MM.1S (cell line): ENCODE measurements around the gene MOSPD3.
"Not testable (repeated sequence)": the region's sequence is repeated elsewhere in the genome, so short reads cannot be mapped to it uniquely, and the experiment has no call there.

Source experiments
- DNase-seq: peaks from one replicate; pipeline ENCODE4 v3.0.0-alpha.2; 2015
- H2AFZ ChIP-seq: fragments of 300-600 bp; sonication (generic); 2 replicates; pipeline ENCODE4 v1.6.0; 2016; ENCODE audit warnings: antibody characterized with exemption, low read length
- H3F3A ChIP-seq: fragments of 300-600 bp; sonication (generic); 2 replicates; pipeline ENCODE4 v1.6.1; 2016; ENCODE audit warnings: mild to moderate bottlenecking, antibody characterized with exemption, low read length, moderate library complexity, mixed read lengths; ENCODE audit not compliant: insufficient read depth
- H3K27ac ChIP-seq: fragments of 300-600 bp; sonication (generic); 2 replicates; pipeline ENCODE4 v1.5.1; 2016; ENCODE audit warnings: mild to moderate bottlenecking, low read length
- H3K27me3 ChIP-seq: fragments of 300-600 bp; sonication (generic); replicated peaks from 2 replicates; pipeline ENCODE4 v1.6.0; 2016; ENCODE audit warnings: low read length; ENCODE audit not compliant: insufficient read depth
- H3K36me3 ChIP-seq: fragments of 300-600 bp; sonication (generic); replicated peaks from 2 replicates; pipeline ENCODE4 v1.6.1; 2016; ENCODE audit warnings: mild to moderate bottlenecking, low read length, mixed read lengths; ENCODE audit not compliant: insufficient read depth
- H3K4me1 ChIP-seq: fragments of 300-600 bp; sonication (generic); 2 replicates; pipeline ENCODE4 v1.6.1; 2016; ENCODE audit warnings: low read length, mixed read lengths
- H3K4me2 ChIP-seq: fragments of 300-600 bp; sonication (generic); 2 replicates; pipeline ENCODE4 v1.6.0; 2016; ENCODE audit warnings: low read depth, low read length
- H3K4me3 ChIP-seq: fragments of 300-600 bp; sonication (generic); 2 replicates; pipeline ENCODE4 v1.5.1; 2016; ENCODE audit warnings: low read length, mixed read lengths
- H3K79me2 ChIP-seq: fragments of 300-600 bp; sonication (generic); 2 replicates; pipeline ENCODE4 v1.6.1; 2016; ENCODE audit warnings: mixed run types, low read length, mixed read lengths
- H3K9ac ChIP-seq: fragments of 300-600 bp; sonication (generic); 2 replicates; pipeline ENCODE4 v1.6.1; 2016; ENCODE audit warnings: low read length, mixed read lengths
- H3K9me2 ChIP-seq: fragments of 300-600 bp; sonication (generic); replicated peaks from 2 replicates; pipeline ENCODE4 v1.6.1; 2016; ENCODE audit warnings: mild to moderate bottlenecking, low read length, mixed read lengths; ENCODE audit not compliant: insufficient read depth
- H3K9me3 ChIP-seq: fragments of 300-600 bp; sonication (generic); replicated peaks from 2 replicates; pipeline ENCODE4 v1.6.1; 2016; ENCODE audit warnings: mild to moderate bottlenecking, low read length, mixed read lengths; ENCODE audit not compliant: insufficient read depth
- H4K20me1 ChIP-seq: fragments of 300-600 bp; sonication (generic); 2 replicates; pipeline ENCODE4 v1.6.1; 2016; ENCODE audit warnings: mild to moderate bottlenecking, low read length, moderate library complexity, mixed read lengths; ENCODE audit not compliant: insufficient read depth
- EZH2 ChIP-seq: fragments of 300-600 bp; sonication (generic); optimal IDR thresholded peaks from 2 replicates; pipeline ENCODE3; 2017; ENCODE audit warnings: low read depth, mild to moderate bottlenecking, antibody characterized with exemption, low read length, mixed read lengths
- EZH2phosphoT487 ChIP-seq: fragments of 300-600 bp; sonication (generic); IDR thresholded peaks from 2 replicates; pipeline ENCODE4 v1.6.1; 2018; ENCODE audit warnings: antibody characterized with exemption, low read length
- TF ChIP-seq, protein P1 (sequence below): fragments of 300-600 bp; sonication (generic); IDR thresholded peaks from 2 replicates; pipeline ENCODE4 v1.5.1; 2016; ENCODE audit warnings: antibody characterized with exemption, low read length, mixed read lengths

The MOSPD3 gene, protein sequence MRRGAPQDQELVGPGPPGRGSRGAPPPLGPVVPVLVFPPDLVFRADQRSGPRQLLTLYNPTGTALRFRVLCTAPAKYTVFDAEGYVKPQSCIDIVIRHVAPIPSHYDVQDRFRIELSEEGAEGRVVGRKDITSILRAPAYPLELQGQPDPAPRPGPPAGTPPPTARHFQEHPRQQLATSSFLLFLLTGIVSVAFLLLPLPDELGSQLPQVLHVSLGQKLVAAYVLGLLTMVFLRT

DNA sequence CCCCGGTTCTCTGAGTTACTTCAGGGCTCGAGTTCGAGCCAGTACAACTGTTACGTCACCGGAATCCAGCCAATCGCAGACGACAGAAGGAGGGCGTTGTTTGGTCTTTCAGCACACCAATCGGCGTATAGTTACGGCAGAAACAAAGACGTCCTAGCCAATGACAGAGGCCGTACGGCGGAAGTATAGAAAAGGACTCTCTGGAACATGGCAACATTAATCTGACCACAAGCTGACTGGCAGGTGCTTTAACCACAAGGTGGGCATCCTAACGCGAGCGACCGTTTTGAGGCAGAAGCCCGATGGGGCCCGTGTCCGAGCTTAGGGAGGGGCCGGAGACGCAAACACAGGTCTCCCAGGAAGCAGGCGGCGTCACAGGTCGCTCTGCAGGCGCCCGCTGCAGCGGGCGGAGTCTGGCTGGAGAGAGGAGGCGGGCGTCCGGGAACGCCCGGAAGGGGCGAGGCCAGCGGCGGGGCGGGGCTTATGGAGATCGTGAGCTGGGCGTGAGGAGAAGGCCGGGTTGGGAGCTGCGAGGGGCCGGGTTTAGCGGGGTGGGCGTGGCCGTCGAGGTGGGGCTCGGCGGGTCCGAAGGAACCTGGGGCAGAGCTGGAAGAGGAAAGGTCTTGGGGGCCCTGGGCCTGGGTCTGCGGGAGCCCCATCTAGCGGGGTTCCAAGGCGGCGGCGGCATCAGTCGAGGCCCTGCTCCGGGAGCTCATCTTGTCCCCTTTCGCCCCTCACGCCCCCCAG lies at the start of gene MOSPD3:
Gene MOSPD3, plus strand, starts transcription at position 558 of the 747 bp plus-strand sequence. CDS start 252 bp downstream, outside the sequence.
- H3K4me3 ChIP-seq: peak within 1 kb of the TSS; percentile 69
- peak within 1 kb of the TSS; percentile 59 for H2AFZ ChIP-seq
- H3K9me2 ChIP-seq: no peaks in the 10 kb centered on the region
- no peaks in the 10 kb centered on the region for H3K9me3 ChIP-seq
- no peaks in the 10 kb centered on the region for H3K36me3 ChIP-seq
- H3K4me1 ChIP-seq: no peaks in the 10 kb centered on the region
- peak within 1 kb of the TSS; percentile 76 for H3K27ac ChIP-seq
- DNase-seq: peak; percentile 100
- peak within 1 kb of the TSS; percentile 96 for H3K4me2 ChIP-seq
- peaks cover 79% of the 10 kb centered on the region for H3K27me3 ChIP-seq
- peaks cover 4% of the 10 kb centered on the region; the same call in 1 of the 2 replicates for H3F3A ChIP-seq
- H3K79me2 ChIP-seq: no peaks in the 10 kb centered on the region
- no peaks in the 10 kb centered on the region for H4K20me1 ChIP-seq
- peak within 1 kb of the TSS; percentile 73 for H3K9ac ChIP-seq
- TF ChIP-seq EZH2 (no peak), EZH2phosphoT487 (no peak)
- TF ChIP-seq, protein P1, sequence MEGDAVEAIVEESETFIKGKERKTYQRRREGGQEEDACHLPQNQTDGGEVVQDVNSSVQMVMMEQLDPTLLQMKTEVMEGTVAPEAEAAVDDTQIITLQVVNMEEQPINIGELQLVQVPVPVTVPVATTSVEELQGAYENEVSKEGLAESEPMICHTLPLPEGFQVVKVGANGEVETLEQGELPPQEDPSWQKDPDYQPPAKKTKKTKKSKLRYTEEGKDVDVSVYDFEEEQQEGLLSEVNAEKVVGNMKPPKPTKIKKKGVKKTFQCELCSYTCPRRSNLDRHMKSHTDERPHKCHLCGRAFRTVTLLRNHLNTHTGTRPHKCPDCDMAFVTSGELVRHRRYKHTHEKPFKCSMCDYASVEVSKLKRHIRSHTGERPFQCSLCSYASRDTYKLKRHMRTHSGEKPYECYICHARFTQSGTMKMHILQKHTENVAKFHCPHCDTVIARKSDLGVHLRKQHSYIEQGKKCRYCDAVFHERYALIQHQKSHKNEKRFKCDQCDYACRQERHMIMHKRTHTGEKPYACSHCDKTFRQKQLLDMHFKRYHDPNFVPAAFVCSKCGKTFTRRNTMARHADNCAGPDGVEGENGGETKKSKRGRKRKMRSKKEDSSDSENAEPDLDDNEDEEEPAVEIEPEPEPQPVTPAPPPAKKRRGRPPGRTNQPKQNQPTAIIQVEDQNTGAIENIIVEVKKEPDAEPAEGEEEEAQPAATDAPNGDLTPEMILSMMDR: no peak

DNA sequence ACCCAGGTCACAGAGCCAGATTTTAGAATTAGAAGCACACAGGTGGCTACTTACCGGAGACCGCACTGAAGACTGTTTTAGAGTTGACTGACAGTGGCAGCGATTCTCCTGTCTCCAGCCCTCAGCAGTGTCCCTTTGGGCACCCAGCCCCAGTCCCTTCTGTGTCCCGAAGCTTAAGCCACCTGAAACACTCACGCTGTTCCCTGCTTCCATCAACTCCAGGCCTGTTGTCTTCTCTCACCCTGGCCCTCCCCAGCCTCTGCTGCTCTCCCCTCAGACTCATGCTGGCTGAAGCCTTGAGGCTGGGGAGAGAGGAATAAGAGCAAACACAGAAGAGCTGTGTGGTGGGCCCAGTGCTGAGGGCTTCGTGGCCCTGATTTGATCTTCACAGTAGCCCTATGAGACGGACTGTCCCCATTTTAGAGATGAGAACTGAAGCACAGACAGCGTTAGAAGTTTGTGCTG lies 49.2 kb upstream of the MOSPD3 start:
- H3K36me3 ChIP-seq: no peaks in the 10 kb centered on the region
- H3F3A ChIP-seq: no peaks in the 10 kb centered on the region
- TF ChIP-seq EZH2 (no peak), EZH2phosphoT487 (no peak)
- TF ChIP-seq, protein P1: no peak
- H3K4me3 ChIP-seq: no peak overlapping the region
- H3K79me2 ChIP-seq: no peaks in the 10 kb centered on the region
- H3K27ac ChIP-seq: no peak overlapping the region
- no peaks in the 10 kb centered on the region for H3K9me2 ChIP-seq
- H3K4me2 ChIP-seq: no peak overlapping the region
- no peak overlapping the region for H3K9ac ChIP-seq
- H4K20me1 ChIP-seq: no peaks in the 10 kb centered on the region
- no peak overlapping the region for H2AFZ ChIP-seq
- H3K9me3 ChIP-seq: no peaks in the 10 kb centered on the region
- no peaks in the 10 kb centered on the region for H3K4me1 ChIP-seq
- no peaks in the 10 kb centered on the region for H3K27me3 ChIP-seq
- no peak for DNase-seq

DNA sequence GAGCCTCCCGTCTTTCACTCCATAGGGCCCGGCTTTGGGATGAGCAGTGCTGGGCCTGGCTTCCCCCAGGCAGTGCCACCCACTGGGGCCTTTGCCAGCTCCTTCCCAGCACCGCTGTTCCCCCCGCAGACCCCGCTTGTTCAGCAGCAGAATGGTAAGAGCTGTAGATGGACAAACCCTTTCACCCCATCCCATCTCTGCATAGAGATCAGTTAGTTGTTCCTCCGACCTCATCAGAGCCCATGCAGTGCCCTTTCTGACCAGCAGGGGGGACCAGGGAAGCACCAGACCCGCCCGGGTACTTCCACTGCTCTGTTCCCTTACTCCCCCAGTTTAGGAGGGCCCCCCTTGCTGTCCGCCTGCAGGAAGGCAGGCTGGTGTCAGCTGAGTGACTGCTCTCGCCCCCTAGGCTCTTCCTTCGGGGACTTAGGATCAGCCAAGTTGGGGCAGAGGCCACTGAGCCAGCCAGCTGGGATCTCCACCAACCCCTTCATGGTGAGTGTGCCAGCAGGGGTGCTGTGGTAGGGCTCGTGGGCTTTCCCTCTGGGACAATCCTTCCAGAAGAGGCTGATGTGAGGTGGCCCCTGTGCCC lies 48.4 kb upstream of the MOSPD3 start:
- H3K9me2 ChIP-seq: no peaks in the 10 kb centered on the region
- no peaks in the 10 kb centered on the region for H3K36me3 ChIP-seq
- H3K27ac ChIP-seq: no peak overlapping the region
- no peaks in the 10 kb centered on the region for H3F3A ChIP-seq
- DNase-seq: peak; percentile 68
- 0 out of 2 replicates have a peak overlapping the region, but pooled peaks have one; percentile 34 for H2AFZ ChIP-seq
- H3K79me2 ChIP-seq: no peaks in the 10 kb centered on the region
- no peak overlapping the region for H3K9ac ChIP-seq
- no peaks in the 10 kb centered on the region for H4K20me1 ChIP-seq
- H3K27me3 ChIP-seq: no peaks in the 10 kb centered on the region
- no peak overlapping the region for H3K4me2 ChIP-seq
- no peaks in the 10 kb centered on the region for H3K4me1 ChIP-seq
- no peak for TF ChIP-seq EZH2
- TF ChIP-seq, protein P1: peak; percentile 96
- no peaks in the 10 kb centered on the region for H3K9me3 ChIP-seq
- no peak overlapping the region for H3K4me3 ChIP-seq

DNA sequence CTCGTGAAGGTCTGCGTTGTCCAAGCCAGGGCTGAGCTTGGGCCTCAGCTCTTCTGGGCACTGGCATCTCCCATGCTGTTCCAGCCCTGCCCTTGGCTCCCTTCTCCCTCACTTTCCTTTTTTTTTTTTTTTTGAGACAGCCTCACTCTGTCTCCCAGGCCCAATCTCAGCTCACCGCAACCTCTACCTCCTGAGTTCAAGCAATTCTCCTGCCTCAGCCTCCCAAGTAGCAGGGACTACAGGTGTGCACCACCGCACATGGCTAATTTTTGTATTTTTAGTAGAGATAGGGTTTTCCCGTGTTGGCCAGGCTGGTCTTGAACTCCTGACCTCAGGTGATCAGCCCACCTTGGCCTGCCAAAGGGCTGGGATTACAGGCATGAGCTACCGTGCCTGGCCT lies 47.9 kb upstream of the MOSPD3 start:
- not testable (repeated sequence) for H3K4me2 ChIP-seq, DNase-seq, H3K79me2 ChIP-seq, H3K27ac ChIP-seq, H3K4me1 ChIP-seq, H3K9me2 ChIP-seq, H4K20me1 ChIP-seq, H3K4me3 ChIP-seq, H3K9ac ChIP-seq, H3K27me3 ChIP-seq, H3K9me3 ChIP-seq, H3F3A ChIP-seq, H3K36me3 ChIP-seq, H2AFZ ChIP-seq
